Astrocyte (in vitro differentiated cells and primary cell): Measurements from ENCODE around the gene SPHK1. TPM values are rescaled to one million over a fixed set of nuclear protein-coding genes. Genes with fewer than 3 reads are reported as not detected.

Source experiments
- DNase-seq: peaks from one replicate; pipeline ENCODE4 v3.0.0-alpha.2; 2010; ENCODE audit warnings: low read depth
- FAIRE-seq: peaks from 2 replicates; lab custom pipeline; 2011; peaks lifted over from hg19 to GRCh38; lab: Jason Lieb, UNC
- H2AFZ ChIP-seq: 2 replicates; pipeline ENCODE4 v1.6.0; 2012; ENCODE audit warnings: low read depth, low read length, inconsistent platforms
- H3K27ac ChIP-seq: 2 replicates; pipeline ENCODE4 v1.5.1; 2011; ENCODE audit warnings: low read depth, low read length, inconsistent platforms
- H3K27me3 ChIP-seq: 2 replicates; pipeline ENCODE4 v1.6.0; 2011; ENCODE audit warnings: low read length, inconsistent platforms; ENCODE audit not compliant: insufficient read depth
- H3K36me3 ChIP-seq: 2 replicates; pipeline ENCODE4 v1.5.1; 2011; ENCODE audit warnings: low read length, inconsistent platforms; ENCODE audit not compliant: insufficient read depth
- H3K4me1 ChIP-seq: 2 replicates; pipeline ENCODE4 v1.5.1; 2011; ENCODE audit warnings: low read length, inconsistent platforms; ENCODE audit not compliant: insufficient read depth
- H3K4me2 ChIP-seq: 2 replicates; pipeline ENCODE4 v1.6.0; 2012; ENCODE audit warnings: low read length, inconsistent platforms
- H3K4me3 ChIP-seq: 2 replicates; pipeline ENCODE4 v1.5.1; 2011; ENCODE audit warnings: low read depth, mild to moderate bottlenecking, low read length, inconsistent platforms; ENCODE audit not compliant: insufficient read depth
- H3K79me2 ChIP-seq: 2 replicates; pipeline ENCODE4 v1.6.0; 2012; ENCODE audit warnings: mild to moderate bottlenecking, low read length, inconsistent platforms; ENCODE audit not compliant: insufficient read depth
- H3K9ac ChIP-seq: 2 replicates; pipeline ENCODE4 v1.6.0; 2012; ENCODE audit warnings: mild to moderate bottlenecking, low read length, inconsistent platforms
- H3K9me3 ChIP-seq: 2 replicates; pipeline ENCODE4 v1.5.1; 2012; ENCODE audit warnings: low read depth, mild to moderate bottlenecking, low read length, inconsistent platforms; ENCODE audit not compliant: insufficient read depth
- H4K20me1 ChIP-seq: 2 replicates; pipeline ENCODE4 v1.6.0; 2012; ENCODE audit warnings: low read length, inconsistent platforms; ENCODE audit not compliant: insufficient read depth
- H3K27ac Mint-ChIP-seq: one replicate; pipeline ENCODE4 v1.8.0; 2021; ENCODE audit warnings: mild to moderate bottlenecking, mixed read lengths; ENCODE audit not compliant: unreplicated experiment
- H3K27me3 Mint-ChIP-seq: one replicate; pipeline ENCODE4 v1.8.0; 2021; ENCODE audit warnings: low read depth, mixed read lengths; ENCODE audit not compliant: unreplicated experiment
- H3K36me3 Mint-ChIP-seq: one replicate; pipeline ENCODE4 v1.8.0; 2021; ENCODE audit warnings: low read depth, mixed read lengths; ENCODE audit not compliant: unreplicated experiment
- H3K4me1 Mint-ChIP-seq: one replicate; pipeline ENCODE4 v1.8.0; 2021; ENCODE audit warnings: low read depth, mixed read lengths; ENCODE audit not compliant: unreplicated experiment
- H3K4me3 Mint-ChIP-seq: one replicate; pipeline ENCODE4 v1.8.0; 2021; ENCODE audit warnings: mild to moderate bottlenecking, moderate library complexity, mixed read lengths; ENCODE audit not compliant: unreplicated experiment
- H3K9me3 Mint-ChIP-seq: one replicate; pipeline ENCODE4 v1.8.0; 2021; ENCODE audit warnings: mild to moderate bottlenecking, mixed read lengths; ENCODE audit not compliant: unreplicated experiment
- EZH2 ChIP-seq: IDR thresholded peaks from 2 replicates; pipeline ENCODE4 v1.6.1; 2012; ENCODE audit warnings: mild to moderate bottlenecking, low read length, inconsistent platforms; ENCODE audit not compliant: insufficient read depth
- total RNA-seq: library from RNA; stranded (reverse); gene quantifications from 2 replicates; pipeline ENCODE4 v1.2.1, GENCODE V29; 2021
- TF ChIP-seq, protein P1 (sequence below): IDR thresholded peaks from 2 replicates; pipeline ENCODE4 v1.5.1; 2011; ENCODE audit warnings: low read depth, mild to moderate bottlenecking, inconsistent platforms, low read length, moderate library complexity; ENCODE audit not compliant: insufficient read depth

SPHK1 gene
- total RNA-seq, 1 donor from 2014 or later, result 34.8 TPM

DNA sequence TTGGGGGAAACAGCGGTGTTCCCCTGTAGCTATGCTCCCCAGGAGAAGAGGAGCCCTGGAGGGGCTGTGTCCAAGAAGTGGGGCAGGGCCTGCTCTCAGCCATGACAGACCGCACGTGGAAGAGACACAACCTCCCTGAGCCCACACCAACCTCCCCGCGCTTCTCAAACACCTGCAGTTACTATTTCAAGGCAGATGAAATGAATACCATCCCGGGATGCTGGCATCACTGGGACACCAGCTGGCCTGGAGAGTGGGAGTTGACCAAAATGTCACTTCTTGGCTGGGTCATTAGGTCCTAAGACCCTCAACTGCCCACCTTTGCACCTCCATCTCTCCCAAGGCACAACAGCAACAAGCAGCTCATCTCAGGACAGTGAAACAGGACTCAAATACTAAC lies 32.0 kb downstream of the SPHK1 start:
- H3K36me3 ChIP-seq, result no peaks in the 10 kb centered on the region
- no peak overlapping the region for H2AFZ ChIP-seq
- no peak for TF ChIP-seq EZH2
- TF ChIP-seq, protein P1, sequence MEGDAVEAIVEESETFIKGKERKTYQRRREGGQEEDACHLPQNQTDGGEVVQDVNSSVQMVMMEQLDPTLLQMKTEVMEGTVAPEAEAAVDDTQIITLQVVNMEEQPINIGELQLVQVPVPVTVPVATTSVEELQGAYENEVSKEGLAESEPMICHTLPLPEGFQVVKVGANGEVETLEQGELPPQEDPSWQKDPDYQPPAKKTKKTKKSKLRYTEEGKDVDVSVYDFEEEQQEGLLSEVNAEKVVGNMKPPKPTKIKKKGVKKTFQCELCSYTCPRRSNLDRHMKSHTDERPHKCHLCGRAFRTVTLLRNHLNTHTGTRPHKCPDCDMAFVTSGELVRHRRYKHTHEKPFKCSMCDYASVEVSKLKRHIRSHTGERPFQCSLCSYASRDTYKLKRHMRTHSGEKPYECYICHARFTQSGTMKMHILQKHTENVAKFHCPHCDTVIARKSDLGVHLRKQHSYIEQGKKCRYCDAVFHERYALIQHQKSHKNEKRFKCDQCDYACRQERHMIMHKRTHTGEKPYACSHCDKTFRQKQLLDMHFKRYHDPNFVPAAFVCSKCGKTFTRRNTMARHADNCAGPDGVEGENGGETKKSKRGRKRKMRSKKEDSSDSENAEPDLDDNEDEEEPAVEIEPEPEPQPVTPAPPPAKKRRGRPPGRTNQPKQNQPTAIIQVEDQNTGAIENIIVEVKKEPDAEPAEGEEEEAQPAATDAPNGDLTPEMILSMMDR, result no peak
- peaks cover 85% of the 10 kb centered on the region for H3K79me2 ChIP-seq
- Mint-ChIP-seq H3K4me3 (no peak overlapping the region), H3K27ac (no peak overlapping the region), H3K9me3 (peaks cover 7% of the 10 kb centered on the region), H3K27me3 (no peaks in the 10 kb centered on the region), H3K36me3 (peaks cover 6% of the 10 kb centered on the region), H3K4me1 (peaks cover 6% of the 10 kb centered on the region)
- H3K4me2 ChIP-seq, result no peak overlapping the region
- DNase-seq (no peak), FAIRE-seq (no peak)
- no peak overlapping the region for H3K27ac ChIP-seq
- no peaks in the 10 kb centered on the region for H3K27me3 ChIP-seq
- peaks cover 97% of the 10 kb centered on the region for H4K20me1 ChIP-seq
- no peaks in the 10 kb centered on the region for H3K9me3 ChIP-seq
- peaks cover 17% of the 10 kb centered on the region for H3K4me1 ChIP-seq
- no peak overlapping the region for H3K9ac ChIP-seq
- no peak overlapping the region for H3K4me3 ChIP-seq

DNA sequence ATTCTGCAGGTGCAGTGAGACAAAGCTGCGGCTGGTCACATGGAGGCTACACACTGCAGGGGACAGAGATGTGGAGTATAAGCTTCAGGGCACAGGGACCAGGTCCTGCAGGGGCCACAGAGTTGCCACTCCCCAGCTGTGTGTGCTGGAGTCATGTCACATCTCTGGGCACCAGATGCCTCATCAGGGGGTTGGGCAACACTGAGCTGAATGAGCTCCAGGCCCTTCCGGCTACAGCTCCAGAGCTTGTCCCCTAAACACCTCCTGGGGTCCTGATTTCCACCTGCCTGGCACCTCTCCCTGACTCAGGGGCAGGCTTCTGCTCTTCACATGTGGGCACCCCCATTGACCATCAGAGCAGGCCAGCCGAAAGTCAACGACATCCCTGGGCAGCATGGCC lies 32.5 kb downstream of the SPHK1 start:
- H3K27ac ChIP-seq, result no peak overlapping the region
- peaks cover 86% of the 10 kb centered on the region for H3K79me2 ChIP-seq
- H3K4me1 Mint-ChIP-seq, result peaks cover 6% of the 10 kb centered on the region

More for the DNA sequence above, 32.5 kb downstream of the SPHK1 start:
- Histone ChIP-seq H3K9ac (no peak overlapping the region), H3K4me3 (no peak overlapping the region), H3K36me3 (no peaks in the 10 kb centered on the region), H3K9me3 (no peaks in the 10 kb centered on the region), H4K20me1 (peaks cover 97% of the 10 kb centered on the region), H3K4me2 (no peak overlapping the region), H3K4me1 (peaks cover 17% of the 10 kb centered on the region), H3K27me3 (no peaks in the 10 kb centered on the region), H2AFZ (no peak overlapping the region)
- H3K9me3 Mint-ChIP-seq, result peaks cover 7% of the 10 kb centered on the region
- FAIRE-seq (no peak), DNase-seq (no peak)
- peaks cover 9% of the 10 kb centered on the region for H3K36me3 Mint-ChIP-seq
- TF ChIP-seq EZH2, result no peak
- TF ChIP-seq, protein P1, result no peak
- H3K27ac Mint-ChIP-seq, result no peak overlapping the region
- H3K4me3 Mint-ChIP-seq, result no peak overlapping the region
- no peaks in the 10 kb centered on the region for H3K27me3 Mint-ChIP-seq
